ENCODE data around the gene RRAD. TPM values are rescaled to one million over a fixed set of nuclear protein-coding genes. Genes with fewer than 3 reads are reported as not detected.
"Not testable (repeated sequence)": the region's sequence is repeated elsewhere in the genome, so short reads cannot be mapped to it uniquely, and the experiment has no call there.

Gene RRAD
- total RNA-seq, 1 donor from 2014 or later = 0.98 TPM

DNA sequence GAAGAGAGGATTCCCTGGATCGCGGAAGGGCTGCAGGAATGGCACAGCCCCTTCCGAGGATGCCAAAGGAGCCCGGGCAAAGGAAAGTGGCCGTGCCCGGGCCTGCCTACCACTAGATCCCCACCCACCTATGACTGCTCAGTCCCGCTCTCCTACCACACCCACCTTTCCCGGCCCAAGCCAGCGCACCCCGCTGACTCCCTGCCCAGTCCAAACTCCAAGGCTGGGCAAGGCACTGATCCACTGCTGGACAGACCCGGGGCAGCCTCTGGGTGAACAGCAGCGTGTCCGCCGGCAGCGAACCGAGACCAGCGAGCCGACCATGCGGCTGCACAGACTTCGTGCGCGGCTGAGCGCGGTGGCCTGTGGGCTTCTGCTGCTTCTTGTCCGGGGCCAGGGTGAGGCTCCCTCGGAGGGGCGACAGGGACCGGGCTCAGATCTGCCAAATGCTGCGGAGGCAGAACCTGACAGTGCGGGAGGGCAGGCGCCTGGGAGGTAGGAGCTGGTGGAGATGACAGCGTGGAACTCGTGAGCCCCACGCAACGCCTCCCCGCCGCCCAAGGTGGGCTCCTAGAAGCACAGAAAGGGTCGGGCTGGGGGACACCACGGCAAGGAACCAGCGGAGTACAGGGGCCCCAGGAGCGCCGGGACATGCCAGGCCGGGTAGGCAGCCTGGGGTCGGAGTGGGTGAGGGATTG is 10.1 kb upstream of the RRAD start, which contains the start of gene CES2:
Gene CES2, plus strand, starts transcription at position 203 of the 698 bp plus-strand sequence. Its CDS starts 120 bp downstream, at position 323.
- ATAC-seq (peak; percentile 73), DNase-seq (ENCODE audit: low spot score) (peak; percentile 96)

DNA sequence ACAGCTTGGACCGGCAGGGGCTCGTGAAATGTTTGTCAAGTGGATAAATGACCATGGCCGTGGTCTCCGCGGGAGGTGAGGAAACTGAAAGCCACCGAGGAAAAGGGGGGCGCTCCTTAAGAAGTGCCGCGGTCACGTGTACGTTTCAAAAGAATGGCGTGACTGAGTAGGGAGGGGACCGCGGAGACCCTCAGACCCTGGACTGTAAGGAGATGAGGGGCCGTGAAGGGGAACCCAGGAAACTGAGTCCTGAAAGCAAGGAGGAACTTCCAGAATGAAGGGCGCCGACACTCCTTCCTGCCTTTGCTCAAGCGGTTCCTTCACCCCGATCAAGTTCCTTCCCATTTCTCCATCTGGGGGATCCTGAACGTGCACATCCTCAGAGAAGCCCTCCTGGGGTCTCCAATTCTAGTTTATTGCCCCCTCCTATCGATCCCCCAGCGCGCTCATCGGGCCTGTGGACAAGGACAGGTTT is 9.5 kb upstream of the RRAD start:
- not testable (repeated sequence) for ATAC-seq; DNase-seq (ENCODE audit: low spot score)

DNA sequence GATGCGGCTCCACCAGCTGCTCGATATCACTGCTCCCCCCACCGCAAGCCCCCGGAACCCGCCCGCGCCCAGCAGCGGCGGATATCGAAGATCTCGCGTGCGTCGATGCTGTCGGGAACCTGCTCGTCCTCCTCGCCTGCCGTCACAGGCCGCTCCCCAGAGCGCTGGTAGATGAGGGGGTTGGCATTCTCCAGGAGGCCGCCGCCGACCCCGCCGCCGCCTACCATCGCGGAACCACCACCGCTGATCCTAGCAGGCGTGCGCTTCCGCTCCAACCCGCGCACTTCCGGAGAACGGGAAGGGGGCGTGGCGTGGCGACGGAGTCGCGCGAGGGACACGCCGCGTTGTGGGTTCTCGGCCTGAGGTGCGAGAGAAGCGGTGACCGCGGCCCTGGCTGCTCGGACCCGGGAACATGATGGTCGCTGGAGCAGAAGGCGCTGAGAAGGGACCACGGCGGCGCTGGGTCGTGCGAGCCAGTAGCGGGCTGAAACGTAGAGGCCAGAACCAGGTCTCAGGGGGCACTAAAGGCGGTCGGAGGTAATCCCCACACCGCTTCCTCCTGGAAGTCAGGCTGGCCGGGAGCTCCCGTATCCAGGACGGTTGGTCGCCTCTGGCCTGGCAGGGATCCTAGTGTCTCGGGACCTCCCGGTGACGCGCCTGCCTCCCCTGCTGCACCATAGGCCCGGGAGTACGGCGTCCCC is 9.0 kb upstream of the RRAD start, which contains the start of gene CIAO2B:
Gene CIAO2B, minus strand, starts transcription at position 265 of the 701 bp plus-strand sequence. Its CDS starts 38 bp downstream, at position 227.
- peak; percentile 95 for DNase-seq (ENCODE audit: low spot score)
- ATAC-seq = peak; percentile 68

DNA sequence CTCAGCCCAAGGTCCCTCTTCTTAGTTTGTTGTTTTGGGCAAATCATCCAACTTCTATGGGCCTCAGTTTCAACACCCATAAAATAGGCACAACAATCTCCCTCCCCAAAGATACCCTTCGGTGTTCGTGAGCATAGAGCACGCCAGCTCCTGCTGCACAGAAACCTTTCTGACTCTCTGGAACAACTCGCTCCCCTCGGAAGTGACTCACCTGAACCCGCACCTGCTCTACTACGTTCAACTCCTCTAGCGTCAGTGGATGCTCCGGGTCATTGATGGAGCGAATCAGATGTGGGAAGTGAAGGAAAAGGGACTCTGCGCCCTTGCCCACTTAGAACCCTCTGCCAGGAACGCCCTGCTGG is 8.4 kb upstream of the RRAD start:
- no peak for ATAC-seq
- no peak for DNase-seq (ENCODE audit: low spot score)

DNA sequence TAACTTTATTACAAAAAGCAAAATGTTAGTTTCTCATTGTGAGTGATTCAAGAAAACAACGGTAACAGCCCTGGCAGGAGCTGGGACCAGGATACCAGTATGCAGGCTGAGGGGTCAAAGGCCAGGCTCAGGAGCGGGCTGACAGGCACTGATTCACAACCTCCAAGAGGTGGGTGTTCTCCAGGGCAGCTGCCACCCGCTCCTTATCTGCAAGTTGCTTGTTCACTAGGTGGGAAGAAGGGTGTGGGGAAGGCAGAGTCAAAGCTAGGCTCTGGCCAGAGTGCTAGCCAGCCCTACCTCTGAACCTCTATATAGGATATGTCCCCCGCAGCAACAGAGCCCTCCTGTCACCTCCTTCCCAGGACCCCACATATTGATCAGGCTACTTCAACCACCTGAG is 6.7 kb upstream of the RRAD start:
- no peak for ATAC-seq

DNA sequence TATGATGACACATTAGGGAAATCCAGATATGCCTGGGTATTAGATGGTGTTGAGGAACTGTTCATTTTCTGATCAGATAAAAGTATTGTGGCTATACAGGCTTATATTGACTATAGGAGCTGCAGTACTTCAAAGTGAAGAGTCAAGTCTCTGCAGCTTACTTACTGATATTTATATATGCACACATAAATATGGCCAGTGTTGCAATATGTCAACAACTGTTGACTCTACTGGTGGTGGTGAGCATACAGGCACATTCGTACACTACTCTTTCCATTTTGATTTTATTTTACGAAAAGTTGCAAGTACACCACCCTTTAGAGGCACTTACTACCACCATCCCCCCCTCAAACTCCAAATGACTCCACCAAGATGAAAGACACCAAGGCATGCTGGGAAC is 6.3 kb upstream of the RRAD start:
- DNase-seq (ENCODE audit: low spot score) = no peak
- ATAC-seq = no peak

More for the DNA sequence above, 6.7 kb upstream of the RRAD start:
- no peak for DNase-seq (ENCODE audit: low spot score)

DNA sequence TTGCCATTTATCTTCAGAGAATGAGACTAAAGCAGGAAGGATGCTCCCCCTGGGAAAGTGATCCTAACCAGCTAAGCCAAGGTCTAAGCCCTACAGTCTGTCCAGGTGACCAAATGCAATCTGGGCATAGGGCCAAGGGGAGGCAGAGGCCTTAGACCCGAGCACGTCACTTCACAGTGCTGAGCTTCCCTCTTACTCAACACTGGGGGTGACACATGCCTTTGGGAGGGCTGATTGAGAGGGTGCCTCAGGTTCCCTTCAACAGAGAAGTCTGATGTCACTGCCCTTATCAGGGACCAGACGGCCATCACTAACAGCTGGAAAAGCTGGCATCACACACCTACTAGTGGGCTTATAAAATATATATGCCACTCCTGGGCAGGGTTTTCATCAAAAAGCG is 4.9 kb upstream of the RRAD start:
- DNase-seq (ENCODE audit: low spot score) (peak; percentile 89), ATAC-seq (peak; percentile 55)

DNA sequence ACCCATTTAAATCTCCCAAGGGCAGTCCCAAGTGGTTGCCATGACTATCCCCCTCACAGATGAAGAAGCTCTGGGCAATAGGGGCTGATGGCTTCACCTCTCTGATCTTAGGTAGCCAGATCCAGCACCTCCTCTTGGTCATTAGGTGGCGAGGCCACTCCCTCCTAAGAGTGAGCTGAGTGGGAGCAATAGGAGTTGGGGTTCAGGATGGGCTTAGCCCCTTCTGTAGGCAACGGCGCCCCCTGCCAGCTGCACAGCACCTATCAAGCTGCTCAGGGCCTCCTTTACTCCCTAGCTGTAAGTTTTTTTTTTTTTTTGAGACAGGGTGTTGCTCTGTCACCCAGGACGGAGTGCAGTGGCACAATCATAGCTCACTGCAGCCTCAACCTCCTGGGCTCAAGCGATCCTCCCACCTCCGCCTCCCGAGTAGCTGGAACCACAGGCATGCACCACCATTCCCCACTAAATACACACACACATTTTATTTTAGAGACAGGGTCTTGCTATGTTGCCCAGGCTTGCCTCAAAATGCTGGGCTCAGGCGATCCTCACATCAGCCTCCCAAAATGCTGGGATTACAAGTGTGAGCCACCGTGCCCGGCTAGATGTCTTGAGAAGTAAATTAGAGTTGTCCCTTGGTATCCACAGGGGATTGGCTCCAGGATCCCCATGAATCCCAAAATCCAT is 3.5 kb upstream of the RRAD start:
- no peak for DNase-seq (ENCODE audit: low spot score)
- no peak for ATAC-seq

DNA sequence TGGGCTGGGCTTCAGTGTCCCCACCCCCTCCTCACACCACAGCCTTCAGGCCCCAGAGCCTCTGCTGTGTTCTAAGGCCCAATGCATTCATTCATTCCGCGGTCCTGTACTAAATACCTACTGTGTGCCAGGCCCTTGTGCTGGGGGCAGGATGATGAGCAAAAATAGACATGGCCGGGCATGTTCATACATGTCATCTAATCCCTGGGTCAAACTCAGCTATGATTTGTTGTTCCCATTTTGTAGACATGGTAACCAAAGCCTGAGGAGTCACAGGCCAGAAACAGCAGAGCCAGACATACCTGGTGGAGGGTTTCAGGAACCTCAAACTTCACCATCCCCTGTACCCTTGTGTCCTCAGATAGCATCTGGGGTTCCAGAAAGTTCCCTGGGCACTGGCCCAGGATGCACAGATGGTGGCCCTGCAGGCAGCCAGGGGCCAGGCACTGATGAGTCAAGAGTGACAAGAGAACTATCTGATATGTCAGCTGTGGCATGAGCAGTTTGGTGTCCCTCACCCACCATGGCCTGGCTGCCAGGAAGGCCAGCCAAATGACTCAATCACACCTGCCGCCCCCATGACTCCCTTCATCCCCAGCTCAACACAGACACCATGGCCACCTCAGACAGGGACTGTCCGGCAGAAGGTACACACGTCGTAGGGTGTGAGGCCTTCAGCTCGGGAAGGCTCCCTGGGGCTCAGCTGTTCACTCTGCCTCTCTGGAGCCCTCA is 2.7 kb upstream of the RRAD start:
- no peak for ATAC-seq
- no peak for DNase-seq (ENCODE audit: low spot score)

DNA sequence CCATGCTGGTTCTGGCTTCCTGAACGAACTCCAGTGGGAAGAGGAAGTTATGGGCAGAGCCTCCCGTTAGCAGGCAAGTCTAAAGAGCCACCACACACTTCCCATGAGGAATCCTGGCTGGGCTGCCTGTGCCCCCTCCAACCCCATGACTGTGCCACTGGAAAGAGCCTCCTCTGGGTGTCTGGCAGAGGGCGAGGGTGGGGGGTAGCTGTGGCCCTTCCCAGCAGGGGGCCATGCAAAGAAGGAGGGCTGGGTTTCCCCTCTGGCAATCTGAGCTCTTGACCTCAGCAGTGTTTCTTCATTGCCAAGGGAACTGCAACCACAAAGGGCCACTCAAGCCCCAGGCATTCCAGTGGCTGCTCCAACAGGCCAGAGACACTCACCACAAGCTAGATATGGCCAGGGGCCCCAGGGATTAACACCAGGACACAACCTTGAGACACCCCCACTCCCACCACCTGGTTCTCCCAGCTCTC is 1.7 kb upstream of the RRAD start:
- DNase-seq (ENCODE audit: low spot score) = no peak

DNA sequence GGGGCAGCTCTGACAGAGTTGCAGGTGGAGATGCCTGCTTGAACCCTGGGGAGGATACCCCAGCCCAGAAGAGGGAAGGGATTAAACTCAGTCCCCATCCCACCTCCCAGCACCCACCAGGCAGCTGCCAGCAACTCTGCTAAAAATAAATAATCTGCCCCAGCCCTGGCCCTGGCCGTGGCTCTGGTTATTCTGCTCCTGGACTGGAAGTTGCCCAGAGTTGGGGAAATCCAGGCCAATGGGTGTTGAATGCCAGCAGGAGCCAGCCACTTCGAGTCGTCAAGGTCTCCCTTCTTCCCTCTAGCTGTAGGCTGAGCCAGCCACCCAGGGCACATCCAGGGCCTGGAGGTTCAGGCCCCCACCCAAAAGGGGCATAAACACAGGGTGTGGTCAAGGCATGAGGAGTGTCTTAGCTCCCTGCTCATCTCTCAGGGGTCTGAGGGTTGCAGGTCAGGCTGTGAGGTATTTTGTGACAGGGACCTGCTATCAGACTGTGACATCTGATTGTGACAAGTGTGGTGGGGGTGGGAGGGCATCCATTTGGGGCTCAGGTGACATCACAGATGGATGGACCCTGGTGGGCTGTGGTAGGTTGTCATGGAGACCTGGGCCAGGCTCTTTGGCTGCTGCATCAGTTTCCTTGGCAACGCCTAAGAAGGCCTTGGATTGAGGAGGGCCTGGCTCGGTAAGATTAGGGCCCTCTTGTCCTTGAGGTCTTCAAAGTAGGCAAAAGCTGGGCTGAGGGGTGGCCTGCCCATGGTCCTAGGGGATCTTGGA is 1.0 kb upstream of the RRAD start:
- peak; percentile 57 for ATAC-seq
- no peak for DNase-seq (ENCODE audit: low spot score)

More for the DNA sequence above, 1.7 kb upstream of the RRAD start:
- no peak for ATAC-seq

DNA sequence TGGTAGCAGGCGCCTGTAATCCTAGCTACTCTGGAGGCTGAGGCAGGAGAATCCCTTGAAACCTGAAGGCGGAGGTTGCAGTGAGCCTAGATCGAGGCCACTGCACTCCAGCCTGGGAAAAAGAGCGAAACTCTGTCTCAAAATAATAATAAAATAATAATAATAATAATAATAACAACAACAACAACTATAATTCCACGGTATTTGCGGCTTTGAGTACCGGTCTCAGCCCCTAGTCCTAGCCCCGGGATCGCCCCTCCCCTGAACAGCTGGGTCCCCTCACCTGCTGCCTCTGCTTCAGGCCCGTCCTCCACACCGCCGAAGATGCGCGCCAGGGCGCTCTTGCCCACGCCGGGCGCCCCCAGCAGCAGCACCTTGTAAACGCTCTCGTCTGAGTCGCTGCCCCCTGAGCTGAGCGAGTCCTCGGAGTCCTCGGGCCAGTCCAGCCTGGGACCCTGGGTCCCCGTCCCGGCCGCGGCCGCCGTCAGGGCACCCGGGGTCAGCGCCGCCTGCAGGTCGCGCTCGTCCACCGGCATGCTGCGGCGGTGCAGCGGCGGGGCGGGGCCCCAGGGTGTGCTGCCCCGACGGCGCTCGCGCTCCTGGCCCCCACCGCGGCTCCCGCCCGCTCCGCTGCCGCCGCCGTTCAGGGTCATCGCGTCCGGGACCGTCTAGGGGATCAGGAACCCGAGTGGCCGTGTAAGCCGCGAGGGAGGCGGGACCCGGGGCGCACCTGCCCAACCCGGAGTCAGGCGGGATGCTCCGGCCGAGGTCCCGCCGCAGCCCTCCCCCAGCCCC is 611 bp downstream of the RRAD start:
- ATAC-seq (peak; percentile 51), DNase-seq (ENCODE audit: low spot score) (no peak)

DNA sequence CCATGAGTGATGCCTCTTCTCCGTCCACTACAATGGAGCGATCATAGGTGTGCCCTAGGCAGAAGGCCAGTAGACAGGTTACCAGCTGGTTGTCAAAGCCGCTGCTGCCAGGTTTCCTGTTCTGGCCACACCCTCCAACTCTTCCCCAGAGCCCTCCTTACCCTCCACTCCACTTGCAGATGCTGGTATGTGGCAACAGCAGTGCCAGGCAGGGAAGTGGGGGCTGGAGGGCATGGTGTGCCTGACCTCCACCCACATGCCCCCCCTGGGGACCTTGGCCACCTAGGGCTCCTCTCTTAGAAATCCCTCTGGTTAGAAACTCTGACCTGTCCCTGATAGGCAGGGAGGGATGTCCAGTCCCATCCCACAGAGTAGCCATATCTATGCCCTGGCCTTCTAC is 1.5 kb downstream of the RRAD start:
- ATAC-seq (peak; percentile 4), DNase-seq (ENCODE audit: low spot score) (no peak)

DNA sequence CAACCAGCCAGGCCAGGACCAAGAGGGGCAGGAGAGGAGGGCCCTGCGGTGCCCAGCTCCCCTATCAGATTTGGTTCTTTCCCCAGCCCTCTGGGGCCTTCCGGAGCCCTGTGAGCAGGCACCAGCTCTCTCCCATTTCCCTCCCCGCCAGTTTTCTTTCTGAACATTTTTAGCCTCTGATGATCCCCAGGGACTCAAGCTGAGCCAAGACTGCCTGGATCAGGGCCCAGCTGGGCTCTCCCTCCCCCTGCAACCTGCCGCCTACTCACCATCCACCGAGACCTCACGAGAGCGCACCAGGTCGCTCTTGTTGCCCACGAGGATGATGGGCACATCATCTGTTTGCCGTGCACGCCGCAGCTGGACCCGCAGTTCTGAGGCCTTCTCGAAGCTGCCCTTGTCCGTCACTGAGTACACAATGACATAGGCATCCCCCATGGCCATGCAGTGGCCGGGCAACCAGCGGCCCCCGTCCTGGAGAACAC is 2.0 kb downstream of the RRAD start:
- DNase-seq (ENCODE audit: low spot score) (no peak), ATAC-seq (peak; percentile 26)

DNA sequence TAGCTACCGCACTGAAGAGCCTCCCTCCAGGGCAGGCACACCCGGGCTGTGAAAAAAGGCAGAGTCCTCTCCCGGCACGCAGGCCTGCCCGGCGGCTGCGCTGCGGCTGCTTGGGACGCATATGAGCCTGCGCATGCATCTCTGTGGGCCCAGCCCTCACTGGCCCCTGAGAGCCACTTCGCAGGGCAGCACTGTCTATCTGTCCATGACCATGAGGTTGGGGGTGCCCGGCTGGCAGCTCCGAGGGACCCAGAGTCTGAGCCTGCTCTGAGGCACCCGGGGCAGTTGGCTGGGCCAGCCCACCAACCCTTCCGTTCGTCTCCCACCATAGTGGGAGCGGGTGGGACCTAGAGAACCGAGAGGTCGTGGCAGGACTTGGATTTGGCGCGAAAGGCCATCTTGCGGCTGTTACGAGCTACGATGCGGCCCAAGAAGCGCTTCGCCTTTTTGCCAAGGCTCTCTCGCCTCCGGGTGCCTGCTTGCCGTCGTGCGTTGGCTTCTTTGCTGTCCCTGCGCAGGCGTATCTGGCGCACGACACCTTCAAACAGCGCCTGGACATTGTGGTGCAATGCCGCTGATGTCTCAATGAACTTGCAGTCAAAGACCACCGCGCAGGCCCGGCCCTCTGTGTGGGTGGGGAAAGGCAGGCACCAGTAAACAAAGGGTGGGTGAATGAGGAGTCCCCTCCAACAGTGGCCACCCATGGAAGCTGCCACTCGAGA is 3.4 kb downstream of the RRAD start:
- DNase-seq (ENCODE audit: low spot score) (no peak), ATAC-seq (no peak)

DNA sequence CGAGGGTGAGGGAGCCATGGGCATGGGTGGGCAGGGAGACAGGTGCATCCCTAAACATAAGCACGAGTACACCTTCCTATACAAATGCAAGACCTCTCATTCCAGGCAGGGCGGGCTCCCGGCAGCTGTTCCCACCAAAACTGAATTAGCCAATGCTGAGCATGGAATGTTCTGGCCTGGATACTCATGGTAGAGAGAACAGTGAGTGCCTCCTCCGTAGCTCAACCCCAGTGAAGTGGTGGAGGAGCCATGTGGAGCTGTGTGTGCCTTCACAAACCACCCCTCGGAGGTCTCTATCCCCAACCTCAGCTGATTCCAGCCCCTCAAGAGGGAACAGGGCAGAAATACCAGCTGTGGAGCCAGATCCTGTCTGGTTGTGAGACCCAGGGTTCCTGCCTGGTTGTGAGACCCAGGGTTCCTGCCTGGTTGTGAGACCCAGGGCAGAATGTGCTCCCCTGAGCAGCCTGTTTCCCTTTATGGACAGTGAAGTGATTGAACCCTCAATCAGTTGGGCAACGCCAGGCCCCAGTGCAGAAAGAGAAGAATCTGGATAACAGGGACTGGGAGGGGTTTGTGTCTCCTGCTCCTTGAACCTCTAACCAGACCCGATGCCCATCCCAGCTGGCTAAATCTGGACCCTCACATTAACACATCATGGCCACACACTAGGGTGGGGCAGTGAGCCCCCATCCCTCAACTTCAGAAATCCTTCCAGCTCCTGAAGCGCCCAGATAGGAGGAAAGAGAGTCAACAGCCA is 4.2 kb downstream of the RRAD start:
- ATAC-seq (no peak), DNase-seq (ENCODE audit: low spot score) (no peak)

DNA sequence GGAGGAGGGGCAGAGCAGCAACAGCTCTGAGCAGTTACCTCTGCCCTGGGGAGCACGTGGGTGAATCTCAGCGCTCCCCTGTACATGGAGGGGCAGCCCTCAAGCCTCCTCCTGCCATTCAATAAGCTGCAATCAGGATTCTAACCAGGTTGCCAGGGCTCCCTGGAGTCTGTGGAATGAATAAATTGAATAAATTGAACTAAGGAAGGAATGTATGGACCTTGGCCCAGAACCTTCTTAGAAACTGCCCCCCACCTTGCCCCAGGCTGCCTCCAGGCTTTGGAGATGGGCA is 5.1 kb downstream of the RRAD start:
- DNase-seq (ENCODE audit: low spot score) (no peak), ATAC-seq (no peak)

Measured in left lobe of liver (tissue), 2 donors.